NOMO-1 treated with dmso at 0.1 percent for 144 hours (cell line): Measurements from ENCODE around the gene ACTA1.
"Not testable (repeated sequence)": the region's sequence is repeated elsewhere in the genome, so short reads cannot be mapped to it uniquely, and the experiment has no call there.

Source experiments
- DNase-seq: peaks from one replicate; lab custom pipeline; 2025; ENCODE audit not compliant: unreplicated experiment; lab: John Stamatoyannopoulos, UW

The ACTA1 gene

GRCh38 chr1:229409616-229410369 lies 24.1 kb downstream of the ACTA1 start:
- DNase-seq, result no peak

- DNase-seq, result no peak
Observed at GRCh38 chr1:229408458-229409037, 25.3 kb downstream of the ACTA1 start.

- DNase-seq, result no peak
Observed at GRCh38 chr1:229407206-229408026, 26.5 kb downstream of the ACTA1 start.

- no peak for DNase-seq
Observed at GRCh38 chr1:229406798-229407197, 27.1 kb downstream of the ACTA1 start.

GRCh38 chr1:229403573-229403972 lies 30.3 kb downstream of the ACTA1 start:
- no peak for DNase-seq

GRCh38 chr1:229402993-229403392 lies 30.9 kb downstream of the ACTA1 start:
- DNase-seq, result no peak

- not testable (repeated sequence) for DNase-seq
Observed at GRCh38 chr1:229402329-229402728, 31.6 kb downstream of the ACTA1 start.

GRCh38 chr1:229397762-229398161 lies 36.1 kb downstream of the ACTA1 start:
- no peak for DNase-seq

GRCh38 chr1:229396585-229397206 lies 37.2 kb downstream of the ACTA1 start:
- no peak for DNase-seq

GRCh38 chr1:229394517-229394916 lies 39.4 kb downstream of the ACTA1 start:
- DNase-seq, result not testable (repeated sequence)

- DNase-seq, result no peak
Observed at GRCh38 chr1:229392936-229393335, 41.0 kb downstream of the ACTA1 start.

GRCh38 chr1:229390130-229390529 lies 43.8 kb downstream of the ACTA1 start:
- DNase-seq, result no peak

GRCh38 chr1:229388897-229389580 lies 44.9 kb downstream of the ACTA1 start:
- DNase-seq, result no peak

GRCh38 chr1:229385853-229386456 lies 47.9 kb downstream of the ACTA1 start:
- no peak for DNase-seq

- no peak for DNase-seq
Observed at GRCh38 chr1:229384822-229385221, 49.1 kb downstream of the ACTA1 start.

- no peak for DNase-seq
Observed at GRCh38 chr1:229383961-229384360, 49.9 kb downstream of the ACTA1 start.

GRCh38 chr1:229383188-229383587 lies 50.7 kb downstream of the ACTA1 start:
- DNase-seq, result no peak
